ENCODE results near the gene B3GNT2. TPM values are rescaled to one million over a fixed set of nuclear protein-coding genes. Genes with fewer than 3 reads are reported as not detected.

The B3GNT2 gene
- total and polyA plus RNA-seq, 9 of the 15 experiments (the other 6 are each of a cell fraction or from before 2014, with no cell fraction given), result 6.0 to 38.9 (median 25.0) TPM

GRCh38 chr2:62254424-62255266 is 58.7 kb downstream of the B3GNT2 start (continued):
- TF ChIP-seq ZBTB49 (CRISPR knock-in tag; IDR thresholded peaks at IDR 0.05; ENCODE audit: borderline replicate concordance) (no peak), SREBF1 (IDR thresholded peaks at IDR 0.05; ENCODE audit: borderline replicate concordance, low read depth, low read length) (no peak), SPI1 (IDR thresholded peaks at IDR 0.05; ENCODE audit: borderline replicate concordance, low read depth, low read length) (no peak)

GRCh38 chr2:62257466-62257865 is 61.6 kb downstream of the B3GNT2 start:
- TF ChIP-seq ETV5 (CRISPR knock-in tag; IDR thresholded peaks at IDR 0.05; ENCODE audit: low read depth) (no peak), BACH1 (tag; IDR thresholded peaks at IDR 0.05) (no peak)
- Histone ChIP-seq H3K9me1 (ENCODE audit: control insufficient read depth, insufficient read depth, low read length) (no peaks in the 10 kb centered on the region), H3K79me2 (ENCODE audit: control insufficient read depth, insufficient read depth, low read length) (no peaks in the 10 kb centered on the region), H3K9me3 (replicated peaks; ENCODE audit: control insufficient read depth, insufficient read depth, low read depth, low read length) (peaks cover 2% of the 10 kb centered on the region; the same call in 1 of the 2 replicates), H3K27me3 (ENCODE audit: control insufficient read depth in 2 of 2, insufficient read depth in 2 of 2, low read length in 2 of 2) (no peaks in the 10 kb centered on the region), H3K27ac (ENCODE audit: extremely low read depth, low read depth, low read length) (no peak overlapping the region), H3K9ac (ENCODE audit: insufficient read depth in 1 of 2, low read depth in 2 of 2, low read length in 2 of 2) (no peak overlapping the region), H3K4me2 (ENCODE audit: insufficient read depth, low read length) (no peak overlapping the region), H4K20me1 (replicated peaks; ENCODE audit: control insufficient read depth, insufficient read depth, low read length) (no peaks in the 10 kb centered on the region), H3K4me1 (replicated peaks in 1 of 2; ENCODE audit: control insufficient read depth in 2 of 2, insufficient read depth in 2 of 2, low read length in 2 of 2) (no peaks in the 10 kb centered on the region; a peak in 1 of 5 replicates), H3K4me3 (no peak overlapping the region), H2AFZ (ENCODE audit: low read depth, low read length) (peak overlapping the region; percentile 42; the same call in 1 of the 2 replicates), H3K36me3 (ENCODE audit: control insufficient read depth, insufficient read depth, low read length) (no peaks in the 10 kb centered on the region)
- ChIA-PET POLR2A (interaction anchor here (0.8 kb wide), 1 partner anchor 13 kb away, joined by 3 read pairs; no protein-coding TSS in a partner anchor), CTCF (ENCODE audit: low intra/inter-chr PET ratio) (no interaction called here)
- DNase-seq (ENCODE audit: extremely low read depth in 1 of 4, low spot score in 3 of 4) (no peak), FAIRE-seq (no peak), ATAC-seq (no peak)
- intact Hi-C loops (cut with micrococcal nuclease), result no loop called here
- 86% methylated on average over 4 of the region's 4 CpGs for WGBS (ENCODE audit: insufficient coverage, low coverage, missing lambda C conversion rate)
- in situ Hi-C loops (cut with MboI), result no loop called here
- BruUV-seq (replicated peaks), result no TSS peak

Measured in K562 (cell line).